HEK293 (cell line): ENCODE measurements around the gene ACAN.

ENCODE experiments used
- SCRT1 ChIP-seq: fragments of 450-650 bp; formaldehyde crosslinking; IDR thresholded peaks from 2 replicates; pipeline ENCODE4 v1.5.1; 2016; ENCODE audit warnings: missing biosample characterization, missing genetic modification characterization, borderline replicate concordance
- ZBTB17 ChIP-seq: fragments of 450-650 bp; formaldehyde crosslinking; IDR thresholded peaks from 2 replicates; pipeline ENCODE4 v1.5.1; 2016; ENCODE audit warnings: missing biosample characterization, missing genetic modification characterization
- ZBTB21 ChIP-seq: fragments of 450-650 bp; formaldehyde crosslinking; IDR thresholded peaks from 2 replicates; pipeline ENCODE4 v1.5.1; 2017; ENCODE audit warnings: missing biosample characterization, missing genetic modification characterization
- ZBTB8A ChIP-seq: fragments of 450-650 bp; formaldehyde crosslinking; IDR thresholded peaks from 2 replicates; pipeline ENCODE4 v1.5.1; 2016; ENCODE audit warnings: missing biosample characterization, missing genetic modification characterization
- ZFP69B ChIP-seq: fragments of 450-650 bp; formaldehyde crosslinking; IDR thresholded peaks from 2 replicates; pipeline ENCODE4 v1.5.1; 2016; ENCODE audit warnings: missing biosample characterization, missing genetic modification characterization
- ZNF132 ChIP-seq: fragments of 450-650 bp; formaldehyde crosslinking; IDR thresholded peaks from 2 replicates; pipeline ENCODE4 v1.5.1; 2017; ENCODE audit warnings: missing biosample characterization, missing genetic modification characterization, borderline replicate concordance
- ZNF175 ChIP-seq: fragments of 450-650 bp; formaldehyde crosslinking; IDR thresholded peaks from 2 replicates; pipeline ENCODE4 v1.5.1; 2016; ENCODE audit warnings: missing biosample characterization, missing genetic modification characterization
- ZNF239 ChIP-seq: fragments of 450-650 bp; formaldehyde crosslinking; IDR thresholded peaks from 2 replicates; pipeline ENCODE4 v1.5.1; 2016; ENCODE audit warnings: missing biosample characterization, missing genetic modification characterization
- ZNF335 ChIP-seq: fragments of 450-650 bp; formaldehyde crosslinking; conservative IDR thresholded peaks from 2 replicates; pipeline ENCODE4 v1.5.1; 2016; ENCODE audit warnings: missing biosample characterization, missing genetic modification characterization
- ZNF341 ChIP-seq: fragments of 450-650 bp; formaldehyde crosslinking; IDR thresholded peaks from 2 replicates; pipeline ENCODE4; 2016; ENCODE audit warnings: low read depth, missing biosample characterization, missing genetic modification characterization
- ZNF416 ChIP-seq: fragments of 450-650 bp; formaldehyde crosslinking; IDR thresholded peaks from 2 replicates; pipeline ENCODE4 v1.5.1; 2016; ENCODE audit warnings: missing biosample characterization, missing genetic modification characterization
- ZNF433 ChIP-seq: fragments of 450-650 bp; formaldehyde crosslinking; IDR thresholded peaks from 2 replicates; pipeline ENCODE4 v1.5.1; 2016; ENCODE audit warnings: missing biosample characterization, missing genetic modification characterization, low read depth
- ZNF596 ChIP-seq: fragments of 450-650 bp; IDR thresholded peaks from 2 replicates; pipeline ENCODE4 v1.5.0; 2018; ENCODE audit warnings: missing biosample characterization, mild to moderate bottlenecking, missing genetic modification characterization, moderate library complexity
- ZNF600 ChIP-seq: fragments of 450-650 bp; formaldehyde crosslinking; IDR thresholded peaks from 2 replicates; pipeline ENCODE4 v1.5.1; 2016; ENCODE audit warnings: missing biosample characterization, missing genetic modification characterization
- ZNF624 ChIP-seq: fragments of 450-650 bp; formaldehyde crosslinking; IDR thresholded peaks from 2 replicates; pipeline ENCODE4 v1.5.1; 2017; ENCODE audit warnings: missing biosample characterization, missing genetic modification characterization
- ZNF660 ChIP-seq: fragments of 450-650 bp; IDR thresholded peaks from 2 replicates; pipeline ENCODE4 v1.5.1; 2018; ENCODE audit warnings: missing biosample characterization, mild to moderate bottlenecking, missing genetic modification characterization
- ZNF677 ChIP-seq: fragments of 450-650 bp; IDR thresholded peaks from 2 replicates; pipeline ENCODE4 v1.5.0; 2018; ENCODE audit warnings: missing biosample characterization, mild to moderate bottlenecking, missing genetic modification characterization, moderate library complexity
- ZNF692 ChIP-seq: fragments of 450-650 bp; formaldehyde crosslinking; IDR thresholded peaks from 2 replicates; pipeline ENCODE4 v1.5.1; 2016; ENCODE audit warnings: missing biosample characterization, missing genetic modification characterization
- ZNF701 ChIP-seq: fragments of 450-650 bp; formaldehyde crosslinking; IDR thresholded peaks from 2 replicates; pipeline ENCODE4 v1.5.1; 2016; ENCODE audit warnings: missing biosample characterization, missing genetic modification characterization
- ZNF791 ChIP-seq: fragments of 450-650 bp; formaldehyde crosslinking; IDR thresholded peaks from 2 replicates; pipeline ENCODE4 v1.5.1; 2016; ENCODE audit warnings: missing biosample characterization, missing genetic modification characterization
- TF ChIP-seq, protein P1 (sequence below): fragments of 450-650 bp; formaldehyde crosslinking; IDR thresholded peaks from 2 replicates; pipeline ENCODE4 v1.5.1; 2017; ENCODE audit warnings: missing biosample characterization, missing genetic modification characterization
- TF ChIP-seq, protein P2 (sequence below): fragments of 450-650 bp; formaldehyde crosslinking; IDR thresholded peaks from 2 replicates; pipeline ENCODE4 v1.5.1; 2016; ENCODE audit warnings: missing biosample characterization, missing genetic modification characterization
- TF ChIP-seq, protein P3 (sequence below): fragments of 450-650 bp; formaldehyde crosslinking; IDR thresholded peaks from 2 replicates; pipeline ENCODE4 v1.5.1; 2016; ENCODE audit warnings: missing biosample characterization, missing genetic modification characterization
- TF ChIP-seq, protein P4 (sequence below): fragments of 450-650 bp; formaldehyde crosslinking; IDR thresholded peaks from 2 replicates; pipeline ENCODE4 v1.5.1; 2016; ENCODE audit warnings: missing biosample characterization, missing genetic modification characterization
- TF ChIP-seq, protein P5 (sequence below): fragments of 450-650 bp; formaldehyde crosslinking; IDR thresholded peaks from 2 replicates; pipeline ENCODE4 v1.5.1; 2017; ENCODE audit warnings: missing biosample characterization, missing genetic modification characterization
- TF ChIP-seq, protein P6 (sequence below): fragments of 450-650 bp; formaldehyde crosslinking; IDR thresholded peaks from 2 replicates; pipeline ENCODE4 v1.5.1; 2016; ENCODE audit warnings: missing biosample characterization, missing genetic modification characterization

ACAN gene

GRCh38 chr15:88912500-88912921, 109.3 kb downstream of the ACAN start (continued):
- TF ChIP-seq, protein P1, sequence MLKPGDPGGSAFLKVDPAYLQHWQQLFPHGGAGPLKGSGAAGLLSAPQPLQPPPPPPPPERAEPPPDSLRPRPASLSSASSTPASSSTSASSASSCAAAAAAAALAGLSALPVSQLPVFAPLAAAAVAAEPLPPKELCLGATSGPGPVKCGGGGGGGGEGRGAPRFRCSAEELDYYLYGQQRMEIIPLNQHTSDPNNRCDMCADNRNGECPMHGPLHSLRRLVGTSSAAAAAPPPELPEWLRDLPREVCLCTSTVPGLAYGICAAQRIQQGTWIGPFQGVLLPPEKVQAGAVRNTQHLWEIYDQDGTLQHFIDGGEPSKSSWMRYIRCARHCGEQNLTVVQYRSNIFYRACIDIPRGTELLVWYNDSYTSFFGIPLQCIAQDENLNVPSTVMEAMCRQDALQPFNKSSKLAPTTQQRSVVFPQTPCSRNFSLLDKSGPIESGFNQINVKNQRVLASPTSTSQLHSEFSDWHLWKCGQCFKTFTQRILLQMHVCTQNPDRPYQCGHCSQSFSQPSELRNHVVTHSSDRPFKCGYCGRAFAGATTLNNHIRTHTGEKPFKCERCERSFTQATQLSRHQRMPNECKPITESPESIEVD (tag by site-specific recombination) = no peak
- TF ChIP-seq ZNF341 (tag by site-specific recombination) = peak; percentile 6; the same call in 1 of the 2 replicates
- TF ChIP-seq, protein P2, sequence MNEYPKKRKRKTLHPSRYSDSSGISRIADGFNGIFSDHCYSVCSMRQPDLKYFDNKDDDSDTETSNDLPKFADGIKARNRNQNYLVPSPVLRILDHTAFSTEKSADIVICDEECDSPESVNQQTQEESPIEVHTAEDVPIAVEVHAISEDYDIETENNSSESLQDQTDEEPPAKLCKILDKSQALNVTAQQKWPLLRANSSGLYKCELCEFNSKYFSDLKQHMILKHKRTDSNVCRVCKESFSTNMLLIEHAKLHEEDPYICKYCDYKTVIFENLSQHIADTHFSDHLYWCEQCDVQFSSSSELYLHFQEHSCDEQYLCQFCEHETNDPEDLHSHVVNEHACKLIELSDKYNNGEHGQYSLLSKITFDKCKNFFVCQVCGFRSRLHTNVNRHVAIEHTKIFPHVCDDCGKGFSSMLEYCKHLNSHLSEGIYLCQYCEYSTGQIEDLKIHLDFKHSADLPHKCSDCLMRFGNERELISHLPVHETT (tag by site-specific recombination) = no peak
- TF ChIP-seq ZNF433 (tag by site-specific recombination) = no peak
- no peak for TF ChIP-seq ZNF600 (tag by site-specific recombination)
- no peak; the same call in none of the 2 replicates for TF ChIP-seq ZNF335 (tag by site-specific recombination)
- TF ChIP-seq SCRT1 = no peak
- no peak for TF ChIP-seq ZNF175
- TF ChIP-seq, protein P3, sequence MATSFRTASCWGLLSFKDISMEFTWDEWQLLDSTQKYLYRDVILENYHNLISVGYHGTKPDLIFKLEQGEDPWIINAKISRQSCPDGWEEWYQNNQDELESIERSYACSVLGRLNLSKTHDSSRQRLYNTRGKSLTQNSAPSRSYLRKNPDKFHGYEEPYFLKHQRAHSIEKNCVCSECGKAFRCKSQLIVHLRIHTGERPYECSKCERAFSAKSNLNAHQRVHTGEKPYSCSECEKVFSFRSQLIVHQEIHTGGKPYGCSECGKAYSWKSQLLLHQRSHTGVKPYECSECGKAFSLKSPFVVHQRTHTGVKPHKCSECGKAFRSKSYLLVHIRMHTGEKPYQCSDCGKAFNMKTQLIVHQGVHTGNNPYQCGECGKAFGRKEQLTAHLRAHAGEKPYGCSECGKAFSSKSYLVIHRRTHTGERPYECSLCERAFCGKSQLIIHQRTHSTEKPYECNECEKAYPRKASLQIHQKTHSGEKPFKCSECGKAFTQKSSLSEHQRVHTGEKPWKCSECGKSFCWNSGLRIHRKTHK (tag by site-specific recombination) = no peak
- TF ChIP-seq ZNF692 (tag by site-specific recombination) = peak; percentile 22; the same call in 1 of the 2 replicates
- no peak for TF ChIP-seq ZNF677
- TF ChIP-seq, protein P4, sequence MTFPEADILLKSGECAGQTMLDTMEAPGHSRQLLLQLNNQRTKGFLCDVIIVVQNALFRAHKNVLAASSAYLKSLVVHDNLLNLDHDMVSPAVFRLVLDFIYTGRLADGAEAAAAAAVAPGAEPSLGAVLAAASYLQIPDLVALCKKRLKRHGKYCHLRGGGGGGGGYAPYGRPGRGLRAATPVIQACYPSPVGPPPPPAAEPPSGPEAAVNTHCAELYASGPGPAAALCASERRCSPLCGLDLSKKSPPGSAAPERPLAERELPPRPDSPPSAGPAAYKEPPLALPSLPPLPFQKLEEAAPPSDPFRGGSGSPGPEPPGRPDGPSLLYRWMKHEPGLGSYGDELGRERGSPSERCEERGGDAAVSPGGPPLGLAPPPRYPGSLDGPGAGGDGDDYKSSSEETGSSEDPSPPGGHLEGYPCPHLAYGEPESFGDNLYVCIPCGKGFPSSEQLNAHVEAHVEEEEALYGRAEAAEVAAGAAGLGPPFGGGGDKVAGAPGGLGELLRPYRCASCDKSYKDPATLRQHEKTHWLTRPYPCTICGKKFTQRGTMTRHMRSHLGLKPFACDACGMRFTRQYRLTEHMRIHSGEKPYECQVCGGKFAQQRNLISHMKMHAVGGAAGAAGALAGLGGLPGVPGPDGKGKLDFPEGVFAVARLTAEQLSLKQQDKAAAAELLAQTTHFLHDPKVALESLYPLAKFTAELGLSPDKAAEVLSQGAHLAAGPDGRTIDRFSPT (tag by site-specific recombination) = no peak
- TF ChIP-seq ZBTB8A (tag by site-specific recombination) = no peak
- no peak for TF ChIP-seq ZNF416 (tag by site-specific recombination)
- TF ChIP-seq, protein P5, sequence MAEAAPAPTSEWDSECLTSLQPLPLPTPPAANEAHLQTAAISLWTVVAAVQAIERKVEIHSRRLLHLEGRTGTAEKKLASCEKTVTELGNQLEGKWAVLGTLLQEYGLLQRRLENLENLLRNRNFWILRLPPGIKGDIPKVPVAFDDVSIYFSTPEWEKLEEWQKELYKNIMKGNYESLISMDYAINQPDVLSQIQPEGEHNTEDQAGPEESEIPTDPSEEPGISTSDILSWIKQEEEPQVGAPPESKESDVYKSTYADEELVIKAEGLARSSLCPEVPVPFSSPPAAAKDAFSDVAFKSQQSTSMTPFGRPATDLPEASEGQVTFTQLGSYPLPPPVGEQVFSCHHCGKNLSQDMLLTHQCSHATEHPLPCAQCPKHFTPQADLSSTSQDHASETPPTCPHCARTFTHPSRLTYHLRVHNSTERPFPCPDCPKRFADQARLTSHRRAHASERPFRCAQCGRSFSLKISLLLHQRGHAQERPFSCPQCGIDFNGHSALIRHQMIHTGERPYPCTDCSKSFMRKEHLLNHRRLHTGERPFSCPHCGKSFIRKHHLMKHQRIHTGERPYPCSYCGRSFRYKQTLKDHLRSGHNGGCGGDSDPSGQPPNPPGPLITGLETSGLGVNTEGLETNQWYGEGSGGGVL (tag by site-specific recombination) = no peak
- no peak for TF ChIP-seq ZNF660 (tag by site-specific recombination)
- no peak for TF ChIP-seq ZNF624 (tag by site-specific recombination)
- 0 out of 2 replicates have a peak, but pooled peaks have one; percentile 42 for TF ChIP-seq ZFP69B (tag by site-specific recombination)
- no peak for TF ChIP-seq ZNF132 (tag by site-specific recombination)
- no peak for TF ChIP-seq ZNF791 (tag by site-specific recombination)
- no peak for TF ChIP-seq ZNF596 (tag by site-specific recombination)
- TF ChIP-seq, protein P6, sequence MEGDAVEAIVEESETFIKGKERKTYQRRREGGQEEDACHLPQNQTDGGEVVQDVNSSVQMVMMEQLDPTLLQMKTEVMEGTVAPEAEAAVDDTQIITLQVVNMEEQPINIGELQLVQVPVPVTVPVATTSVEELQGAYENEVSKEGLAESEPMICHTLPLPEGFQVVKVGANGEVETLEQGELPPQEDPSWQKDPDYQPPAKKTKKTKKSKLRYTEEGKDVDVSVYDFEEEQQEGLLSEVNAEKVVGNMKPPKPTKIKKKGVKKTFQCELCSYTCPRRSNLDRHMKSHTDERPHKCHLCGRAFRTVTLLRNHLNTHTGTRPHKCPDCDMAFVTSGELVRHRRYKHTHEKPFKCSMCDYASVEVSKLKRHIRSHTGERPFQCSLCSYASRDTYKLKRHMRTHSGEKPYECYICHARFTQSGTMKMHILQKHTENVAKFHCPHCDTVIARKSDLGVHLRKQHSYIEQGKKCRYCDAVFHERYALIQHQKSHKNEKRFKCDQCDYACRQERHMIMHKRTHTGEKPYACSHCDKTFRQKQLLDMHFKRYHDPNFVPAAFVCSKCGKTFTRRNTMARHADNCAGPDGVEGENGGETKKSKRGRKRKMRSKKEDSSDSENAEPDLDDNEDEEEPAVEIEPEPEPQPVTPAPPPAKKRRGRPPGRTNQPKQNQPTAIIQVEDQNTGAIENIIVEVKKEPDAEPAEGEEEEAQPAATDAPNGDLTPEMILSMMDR (tag by site-specific recombination) = no peak
- TF ChIP-seq ZNF239 (tag by site-specific recombination) = no peak
- TF ChIP-seq ZBTB21 (tag by site-specific recombination) = no peak
- TF ChIP-seq ZNF701 = no peak
- peak; percentile 31; the same call in 1 of the 2 replicates for TF ChIP-seq ZBTB17 (tag by site-specific recombination)
